ENCODE measurements around the gene RPP14. TPM values are rescaled to one million over a fixed set of nuclear protein-coding genes. Genes with fewer than 3 reads are reported as not detected.

The RPP14 gene
- total RNA-seq, 6 experiments from 2014 or later = 14.5 to 19.9 (median 16.0) TPM

GRCh38 chr3:58353722-58354553, 47.9 kb downstream of the RPP14 start:
- peaks cover 4% of the 10 kb centered on the region; the same call in 1 of the 2 replicates for H3K27me3 Mint-ChIP-seq (ENCODE audit: insufficient read depth)
- H3K27ac Mint-ChIP-seq = no peak overlapping the region; the same call in 1 of the 2 replicates
- H3K36me3 Mint-ChIP-seq (ENCODE audit: low read depth) = no peaks in the 10 kb centered on the region; the same call in 1 of the 2 replicates
- no peak for DNase-seq
- no peaks in the 10 kb centered on the region for H3K9me3 Mint-ChIP-seq
- peak; percentile 22; the same call in 1 of the 2 replicates for TF ChIP-seq CTCF (IDR thresholded peaks at IDR 0.05)
- no peak overlapping the region for H3K4me3 Mint-ChIP-seq
- peaks cover 33% of the 10 kb centered on the region for H3K4me1 Mint-ChIP-seq (ENCODE audit: low read depth)

- 0 out of 2 replicates have a peak, but pooled peaks cover 2% of the 10 kb centered on the region for H3K27me3 Mint-ChIP-seq (ENCODE audit: insufficient read depth)
- H3K27ac Mint-ChIP-seq = no peak overlapping the region
- H3K36me3 Mint-ChIP-seq (ENCODE audit: low read depth) = no peaks in the 10 kb centered on the region; the same call in 1 of the 2 replicates
- H3K4me1 Mint-ChIP-seq (ENCODE audit: low read depth) = peaks cover 29% of the 10 kb centered on the region
- TF ChIP-seq CTCF (IDR thresholded peaks at IDR 0.05) = no peak
- DNase-seq = no peak
- no peak overlapping the region for H3K4me3 Mint-ChIP-seq
- no peaks in the 10 kb centered on the region for H3K9me3 Mint-ChIP-seq
Observed at GRCh38 chr3:58355179-58355578, 49.1 kb downstream of the RPP14 start.

- no peak for TF ChIP-seq CTCF (IDR thresholded peaks at IDR 0.05)
- Mint-ChIP-seq H3K4me3 (no peak overlapping the region), H3K9me3 (no peaks in the 10 kb centered on the region), H3K4me1 (ENCODE audit: low read depth) (peaks cover 20% of the 10 kb centered on the region), H3K36me3 (ENCODE audit: low read depth) (no peaks in the 10 kb centered on the region; the same call in 1 of the 2 replicates), H3K27ac (no peak overlapping the region), H3K27me3 (ENCODE audit: insufficient read depth) (0 out of 2 replicates have a peak, but pooled peaks cover 2% of the 10 kb centered on the region)
- no peak for DNase-seq
Observed at GRCh38 chr3:58356054-58356453, 50.0 kb downstream of the RPP14 start.

- Mint-ChIP-seq H3K27me3 (ENCODE audit: insufficient read depth) (0 out of 2 replicates have a peak, but pooled peaks cover 2% of the 10 kb centered on the region), H3K4me3 (no peak overlapping the region), H3K27ac (no peak overlapping the region), H3K9me3 (no peaks in the 10 kb centered on the region), H3K4me1 (ENCODE audit: low read depth) (peaks cover 19% of the 10 kb centered on the region), H3K36me3 (ENCODE audit: low read depth) (no peaks in the 10 kb centered on the region; the same call in 1 of the 2 replicates)
- no peak for DNase-seq
- no peak for TF ChIP-seq CTCF (IDR thresholded peaks at IDR 0.05)
Observed at GRCh38 chr3:58357402-58357801, 51.4 kb downstream of the RPP14 start.

GRCh38 chr3:58358092-58358491, 52.0 kb downstream of the RPP14 start:
- H3K9me3 Mint-ChIP-seq = no peaks in the 10 kb centered on the region
- no peak for DNase-seq
- no peak overlapping the region for H3K27ac Mint-ChIP-seq
- H3K4me1 Mint-ChIP-seq (ENCODE audit: low read depth) = peaks cover 19% of the 10 kb centered on the region
- no peak overlapping the region for H3K4me3 Mint-ChIP-seq
- no peak for TF ChIP-seq CTCF (IDR thresholded peaks at IDR 0.05)
- H3K27me3 Mint-ChIP-seq (ENCODE audit: insufficient read depth) = 0 out of 2 replicates have a peak, but pooled peaks cover 2% of the 10 kb centered on the region
- H3K36me3 Mint-ChIP-seq (ENCODE audit: low read depth) = no peaks in the 10 kb centered on the region; the same call in 1 of the 2 replicates
